Activated T-helper 2 cell treated with anti-CD3 and anti-CD28 coated beads, Interferon-gamma antibody, Interleukin-2, Interleukin-4, amounts not matched to agents 10 μg/mL and 5 μg/mL and 100 μg/mL, durations not matched to agents 14 hours and 24 hours and 36 hours (primary cell): ENCODE data around the gene AK4. TPM values are rescaled to one million over a fixed set of nuclear protein-coding genes. Genes with fewer than 3 reads are reported as not detected.
"Not testable (repeated sequence)": the region's sequence is repeated elsewhere in the genome, so short reads cannot be mapped to it uniquely, and the experiment has no call there.

Experiments
- DNase-seq: peaks from one replicate; pipeline ENCODE4 v3.0.0; 2021; ENCODE audit warnings: low spot score
- H3K27ac Mint-ChIP-seq: one replicate; pipeline ENCODE4 v1.8.0; 2021; ENCODE audit warnings: mixed read lengths
- H3K27me3 Mint-ChIP-seq: one replicate; pipeline ENCODE4 v1.8.0; 2021; ENCODE audit warnings: low read depth, mixed read lengths
- H3K36me3 Mint-ChIP-seq: one replicate; pipeline ENCODE4 v1.8.0; 2021; ENCODE audit warnings: low read depth, mixed read lengths
- H3K4me1 Mint-ChIP-seq: one replicate; pipeline ENCODE4 v1.8.0; 2021; ENCODE audit warnings: low read depth, mixed read lengths
- H3K4me3 Mint-ChIP-seq: one replicate; pipeline ENCODE4 v1.8.0; 2021; ENCODE audit warnings: low read depth, mild to moderate bottlenecking, moderate library complexity, mixed read lengths
- H3K9me3 Mint-ChIP-seq: one replicate; pipeline ENCODE4 v1.8.0; 2021; ENCODE audit warnings: mixed read lengths
- intact Hi-C: fragments of 100-400 bp; cut with micrococcal nuclease; formaldehyde crosslinking; loops from one replicate; pipeline ENCODE4 v1.15.1; 2023
- total RNA-seq: library from RNA; stranded (reverse); gene quantifications from 2 replicates; pipeline ENCODE4 v1.2.3, GENCODE V29; 2022

AK4 gene
- total RNA-seq, 1 donor from 2014 or later: 109 TPM

- peaks cover 2% of the 10 kb centered on the region for H3K27me3 Mint-ChIP-seq
- H3K4me3 Mint-ChIP-seq: no peak overlapping the region
- H3K9me3 Mint-ChIP-seq: peaks cover 9% of the 10 kb centered on the region
- peaks cover 25% of the 10 kb centered on the region for H3K36me3 Mint-ChIP-seq
- H3K4me1 Mint-ChIP-seq: peaks cover 34% of the 10 kb centered on the region
- intact Hi-C loops: loop anchor here (1.0 to 10.0 kb wide), 11 partner anchors 18 to 1140 kb away; partner anchors contain the start of genes LEPR and LEPROT
- H3K27ac Mint-ChIP-seq: peak overlapping the region; percentile 79
- DNase-seq: no peak
These were observed 83.8 kb downstream of the AK4 start for GRCh38 chr1:65231718-65232330.

- Mint-ChIP-seq H3K4me3 (no peak overlapping the region), H3K27me3 (peaks cover 3% of the 10 kb centered on the region), H3K4me1 (peaks cover 34% of the 10 kb centered on the region), H3K36me3 (peaks cover 25% of the 10 kb centered on the region), H3K9me3 (peaks cover 11% of the 10 kb centered on the region), H3K27ac (peak overlapping the region; percentile 79)
- no peak for DNase-seq
- intact Hi-C loops: loop anchor here (1.0 to 10.0 kb wide), 6 partner anchors 18 to 1140 kb away; no protein-coding TSS in a partner anchor
These were observed 84.5 kb downstream of the AK4 start for GRCh38 chr1:65232461-65232990.

- H3K4me3 Mint-ChIP-seq: no peak overlapping the region
- intact Hi-C loops: loop anchor here (2.0 to 10.0 kb wide), 5 partner anchors 163 to 1139 kb away; no protein-coding TSS in a partner anchor
- peaks cover 34% of the 10 kb centered on the region for H3K4me1 Mint-ChIP-seq
- peaks cover 10% of the 10 kb centered on the region for H3K27me3 Mint-ChIP-seq
- no peak for DNase-seq
- H3K9me3 Mint-ChIP-seq: peaks cover 11% of the 10 kb centered on the region
- H3K27ac Mint-ChIP-seq: no peak overlapping the region
- H3K36me3 Mint-ChIP-seq: peaks cover 22% of the 10 kb centered on the region
These were observed 85.8 kb downstream of the AK4 start for GRCh38 chr1:65233782-65234181.

- H3K9me3 Mint-ChIP-seq: peaks cover 11% of the 10 kb centered on the region
- intact Hi-C loops: loop anchor here (1.0 to 10.0 kb wide), 4 partner anchors 223 to 1009 kb away; no protein-coding TSS in a partner anchor
These were observed 88.1 kb downstream of the AK4 start for GRCh38 chr1:65235867-65236805.

GRCh38 chr1:65237088-65237487 is 89.1 kb downstream of the AK4 start:
- not testable (repeated sequence) for H3K27ac Mint-ChIP-seq, H3K4me3 Mint-ChIP-seq, H3K36me3 Mint-ChIP-seq, DNase-seq, H3K4me1 Mint-ChIP-seq
- intact Hi-C loops: loop anchor here (10.0 kb wide), 2 partner anchors 578 to 1008 kb away; no protein-coding TSS in a partner anchor
- Mint-ChIP-seq H3K27me3 (peaks cover 17% of the 10 kb centered on the region), H3K9me3 (peaks cover 11% of the 10 kb centered on the region)

More at GRCh38 chr1:65235867-65236805, 88.1 kb downstream of the AK4 start:
- H3K4me3 Mint-ChIP-seq: no peak overlapping the region
- H3K36me3 Mint-ChIP-seq: peaks cover 6% of the 10 kb centered on the region
- H3K27me3 Mint-ChIP-seq: peaks cover 17% of the 10 kb centered on the region
- DNase-seq: no peak
- peaks cover 17% of the 10 kb centered on the region for H3K4me1 Mint-ChIP-seq
- no peak overlapping the region for H3K27ac Mint-ChIP-seq

- H3K27ac Mint-ChIP-seq: no peak overlapping the region
- intact Hi-C loops: loop anchor here (10.0 kb wide), 2 partner anchors 577 to 1007 kb away; no protein-coding TSS in a partner anchor
- H3K27me3 Mint-ChIP-seq: peaks cover 20% of the 10 kb centered on the region
- H3K36me3 Mint-ChIP-seq: peaks cover 4% of the 10 kb centered on the region
- H3K4me3 Mint-ChIP-seq: no peak overlapping the region
- no peak for DNase-seq
- peaks cover 11% of the 10 kb centered on the region for H3K9me3 Mint-ChIP-seq
- peaks cover 6% of the 10 kb centered on the region for H3K4me1 Mint-ChIP-seq
These were observed 89.5 kb downstream of the AK4 start for GRCh38 chr1:65237503-65237902.

GRCh38 chr1:65238010-65238409 is 90.0 kb downstream of the AK4 start:
- Mint-ChIP-seq H3K9me3 (peaks cover 11% of the 10 kb centered on the region), H3K27ac (no peak overlapping the region), H3K27me3 (peaks cover 21% of the 10 kb centered on the region), H3K4me1 (peaks cover 5% of the 10 kb centered on the region), H3K4me3 (no peak overlapping the region), H3K36me3 (peaks cover 4% of the 10 kb centered on the region)
- DNase-seq: no peak
- intact Hi-C loops: loop anchor here (10.0 kb wide), 2 partner anchors 577 to 1007 kb away; no protein-coding TSS in a partner anchor

- intact Hi-C loops: no loop called here
- no peak overlapping the region for H3K4me3 Mint-ChIP-seq
These were observed 95.5 kb downstream of the AK4 start for GRCh38 chr1:65243491-65243890.

GRCh38 chr1:65245295-65245694 is 97.3 kb downstream of the AK4 start:
- DNase-seq: no peak
- H3K27me3 Mint-ChIP-seq: peaks cover 26% of the 10 kb centered on the region
- no peak overlapping the region for H3K4me3 Mint-ChIP-seq
- H3K4me1 Mint-ChIP-seq: no peaks in the 10 kb centered on the region
- H3K9me3 Mint-ChIP-seq: no peaks in the 10 kb centered on the region
- no peak overlapping the region for H3K27ac Mint-ChIP-seq
- intact Hi-C loops: no loop called here
- no peaks in the 10 kb centered on the region for H3K36me3 Mint-ChIP-seq

More at GRCh38 chr1:65243491-65243890, 95.5 kb downstream of the AK4 start:
- H3K27ac Mint-ChIP-seq: no peak overlapping the region
- no peaks in the 10 kb centered on the region for H3K9me3 Mint-ChIP-seq
- peaks cover 33% of the 10 kb centered on the region for H3K27me3 Mint-ChIP-seq
- DNase-seq: no peak
- no peaks in the 10 kb centered on the region for H3K4me1 Mint-ChIP-seq
- no peaks in the 10 kb centered on the region for H3K36me3 Mint-ChIP-seq

GRCh38 chr1:65247419-65248359 is 99.7 kb downstream of the AK4 start:
- peaks cover 30% of the 10 kb centered on the region for H3K27me3 Mint-ChIP-seq
- H3K9me3 Mint-ChIP-seq: no peaks in the 10 kb centered on the region
- H3K4me1 Mint-ChIP-seq: no peaks in the 10 kb centered on the region
- intact Hi-C loops: no loop called here
- no peak overlapping the region for H3K4me3 Mint-ChIP-seq
- no peak for DNase-seq
- no peak overlapping the region for H3K27ac Mint-ChIP-seq
- H3K36me3 Mint-ChIP-seq: no peaks in the 10 kb centered on the region

GRCh38 chr1:65250826-65251225 is 102.8 kb downstream of the AK4 start:
- intact Hi-C loops: loop anchor here (5.0 kb wide), 1 partner anchor 171 kb away; the partner anchor contains the start of genes LEPR and LEPROT
- Mint-ChIP-seq H3K27me3 (peaks cover 31% of the 10 kb centered on the region), H3K9me3 (no peaks in the 10 kb centered on the region)

More at GRCh38 chr1:65250826-65251225, 102.8 kb downstream of the AK4 start:
- no peak overlapping the region for H3K4me3 Mint-ChIP-seq
- peaks cover 12% of the 10 kb centered on the region for H3K4me1 Mint-ChIP-seq
- no peak for DNase-seq
- H3K36me3 Mint-ChIP-seq: no peaks in the 10 kb centered on the region
- no peak overlapping the region for H3K27ac Mint-ChIP-seq
